GM23338 (cell line): ENCODE results near the gene FLNA. TPM values are rescaled to one million over a fixed set of nuclear protein-coding genes. Genes with fewer than 3 reads are reported as not detected.

ENCODE experiments used
- ATAC-seq: fragments of 200-7000 bp; cut with Tn5 transposase; 3 replicates; pipeline ENCODE4 v1.9.1; 2020
- DNase-seq: peaks from one replicate; pipeline ENCODE4 v3.0.0-alpha.2; 2015; ENCODE audit warnings: low spot score
- H2AFZ ChIP-seq: fragments of 200-600 bp; sonication (generic); 2 replicates; pipeline ENCODE4 v1.8.0; 2016; ENCODE audit warnings: antibody characterized with exemption, mild to moderate bottlenecking, moderate library complexity
- H3F3A ChIP-seq: fragments of 200-600 bp; sonication (generic); replicated peaks from 2 replicates; pipeline ENCODE4 v1.8.0; 2017; ENCODE audit warnings: antibody characterized with exemption, mixed run types, low read depth
- H3K27ac ChIP-seq: fragments of 200-600 bp; sonication (generic); 2 replicates; pipeline ENCODE4 v1.6.1; 2016; ENCODE audit warnings: low read depth
- H3K27me3 ChIP-seq: fragments of 200-600 bp; sonication (generic); 2 replicates; pipeline ENCODE4 v1.8.0; 2016; ENCODE audit warnings: mild to moderate bottlenecking, mixed run types, moderate library complexity; ENCODE audit not compliant: insufficient read depth
- H3K36me3 ChIP-seq: fragments of 200-600 bp; sonication (generic); 2 replicates; pipeline ENCODE4 v1.8.0; 2016; ENCODE audit warnings: mild to moderate bottlenecking; ENCODE audit not compliant: insufficient read depth
- H3K4me1 ChIP-seq: fragments of 200-600 bp; sonication (generic); 2 replicates; pipeline ENCODE4 v1.8.0; 2016; ENCODE audit warnings: mild to moderate bottlenecking, moderate library complexity; ENCODE audit not compliant: insufficient read depth
- H3K4me2 ChIP-seq: fragments of 200-600 bp; sonication (generic); 2 replicates; pipeline ENCODE4 v1.7.1; 2017; ENCODE audit warnings: mixed run types
- H3K4me3 ChIP-seq: fragments of 200-600 bp; sonication (generic); 2 replicates; pipeline ENCODE4 v1.6.1; 2016; ENCODE audit warnings: mixed run types
- H3K79me2 ChIP-seq: fragments of 200-600 bp; sonication (generic); replicated peaks from 2 replicates; pipeline ENCODE4 v1.8.0; 2017; ENCODE audit warnings: mild to moderate bottlenecking; ENCODE audit not compliant: insufficient read depth
- H3K9me2 ChIP-seq: fragments of 200-600 bp; sonication (generic); 2 replicates; pipeline ENCODE4 v1.8.0; 2017; ENCODE audit not compliant: insufficient read depth
- H4K20me1 ChIP-seq: fragments of 200-600 bp; sonication (generic); replicated peaks from 2 replicates; pipeline ENCODE4 v1.8.0; 2017; ENCODE audit warnings: mild to moderate bottlenecking; ENCODE audit not compliant: insufficient read depth
- H3K27ac Mint-ChIP-seq: 2 replicates; pipeline ENCODE4 v1.8.0; 2020; ENCODE audit warnings: inconsistent platforms, mild to moderate bottlenecking, moderate library complexity, mixed read lengths
- H3K27me3 Mint-ChIP-seq: 3 replicates; pipeline ENCODE4 v1.8.0; 2022; ENCODE audit warnings: low read depth, mild to moderate bottlenecking, moderate library complexity, mixed read lengths, inconsistent platforms; ENCODE audit not compliant: insufficient read depth, poor library complexity
- H3K36me3 Mint-ChIP-seq: 3 replicates; pipeline ENCODE4 v1.8.0; 2021; ENCODE audit warnings: low read depth, mild to moderate bottlenecking, inconsistent platforms, moderate library complexity, mixed read lengths
- H3K4me1 Mint-ChIP-seq: 3 replicates; pipeline ENCODE4 v1.8.0; 2020; ENCODE audit warnings: mild to moderate bottlenecking, inconsistent platforms, mixed read lengths
- H3K4me3 Mint-ChIP-seq: 3 replicates; pipeline ENCODE4 v1.8.0; 2021; ENCODE audit warnings: moderate library complexity, mild to moderate bottlenecking, inconsistent platforms, mixed read lengths
- H3K9me3 Mint-ChIP-seq: 3 replicates; pipeline ENCODE4 v1.8.0; 2020; ENCODE audit warnings: moderate library complexity, mild to moderate bottlenecking, inconsistent platforms, mixed read lengths
- CREB1 ChIP-seq: fragments of 250-450 bp; sonication (Bioruptor Pico); IDR thresholded peaks from 2 replicates; pipeline ENCODE4 v1.5.0; 2020; ENCODE audit warnings: low read depth, mild to moderate bottlenecking, moderate library complexity
- CTCF ChIP-seq, 2 experiments: fragments of 200-600 bp in 1 of 2; sonication (generic) in 1 of 2; conservative IDR thresholded peaks; 2 replicates each; pipeline versions ENCODE4 v1.5.1 to v1.6.1; 2016 to 2017; ENCODE audit warnings: antibody characterized with exemption in 2 of 2, low read depth in 2 of 2, mild to moderate bottlenecking in 2 of 2, moderate library complexity in 1 of 2
- ETS1 ChIP-seq: IDR thresholded peaks from 2 replicates; pipeline ENCODE4 v1.6.1; 2016; ENCODE audit warnings: antibody characterized with exemption
- EZH2 ChIP-seq: fragments of 200-600 bp; sonication (generic); IDR thresholded peaks from one replicate; pipeline ENCODE4 v1.8.0; 2017; ENCODE audit warnings: antibody characterized with exemption, mild to moderate bottlenecking, low read depth; ENCODE audit not compliant: unreplicated experiment
- EZH2phosphoT487 ChIP-seq: fragments of 200-600 bp; sonication (generic); IDR thresholded peaks from one replicate; pipeline ENCODE4 v1.8.1; 2018; ENCODE audit warnings: antibody characterized with exemption; ENCODE audit not compliant: unreplicated experiment
- JUNB ChIP-seq: IDR thresholded peaks from one replicate; pipeline ENCODE4 v1.6.1; 2016; ENCODE audit warnings: antibody characterized with exemption; ENCODE audit not compliant: unreplicated experiment
- NANOG ChIP-seq: IDR thresholded peaks from 2 replicates; pipeline ENCODE4 v1.6.1; 2016; ENCODE audit warnings: antibody characterized with exemption, borderline replicate concordance
- REST ChIP-seq: IDR thresholded peaks from one replicate; pipeline ENCODE4 v1.6.1; 2018; ENCODE audit warnings: antibody characterized with exemption; ENCODE audit not compliant: unreplicated experiment
- ZNF331 ChIP-seq: fragments of 250-450 bp; sonication (Bioruptor Pico); IDR thresholded peaks from 2 replicates; pipeline ENCODE4 v1.5.0; 2020; ENCODE audit warnings: low read depth, mild to moderate bottlenecking, moderate library complexity
- polyA plus RNA-seq: library from polyadenylated mRNA; unstranded; fragments of >200 nt; fragmentation: Nextera tagmentation; extraction: Ambion mirVana; gene quantifications from 2 replicates; pipeline ENCODE4 v1.2.1, GENCODE V29; 2016
- total RNA-seq: library from RNA; depleted of rRNA; stranded (reverse); fragments of >200 nt; shearing (Covaris generic); gene quantifications from 2 replicates; pipeline ENCODE4 v1.2.3, GENCODE V29; 2014

Gene FLNA
- total and polyA plus RNA-seq, 2 experiments from 2014 or later: 579 to 1,445 TPM

DNA sequence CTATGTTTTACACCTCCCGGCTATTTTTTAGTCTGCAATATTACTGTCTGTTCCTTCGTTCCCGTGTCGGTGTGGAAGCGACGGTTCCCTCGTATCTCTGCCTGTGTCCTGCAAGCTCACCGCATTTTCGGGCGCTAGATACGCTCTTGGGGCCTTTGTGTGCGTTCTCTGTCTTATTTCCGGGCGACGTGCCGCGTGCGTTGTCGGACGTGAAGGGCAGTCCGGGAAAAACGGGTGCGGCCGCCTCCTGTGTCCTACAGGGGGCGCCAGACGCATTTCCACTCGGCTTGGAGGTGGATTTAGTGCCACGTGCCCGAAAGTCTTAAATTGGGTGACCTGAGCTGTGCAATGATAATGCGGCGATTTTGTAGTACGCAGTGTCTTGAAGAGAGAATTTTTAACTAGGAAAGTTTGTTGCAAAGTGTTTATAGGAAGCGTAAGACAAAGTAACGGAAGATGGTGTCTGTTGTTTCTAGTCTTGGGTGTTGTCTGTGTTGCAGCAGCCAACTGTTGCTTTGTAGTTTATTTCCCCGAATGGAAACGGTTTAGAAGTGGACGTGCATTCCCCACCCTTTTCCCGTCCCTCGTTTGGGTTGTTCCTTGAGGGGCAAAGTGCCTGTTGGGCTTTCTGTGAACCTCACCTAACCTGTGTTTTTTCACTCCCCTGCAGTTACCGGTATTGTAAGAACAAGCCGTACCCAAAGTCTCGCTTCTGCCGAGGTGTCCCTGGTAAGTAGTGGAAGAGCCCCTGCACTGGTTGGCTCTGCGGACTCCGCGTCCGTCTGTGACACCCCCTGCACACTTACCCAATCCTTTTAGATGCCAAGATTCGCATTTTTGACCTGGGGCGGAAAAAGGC, 24.5 kb upstream of the FLNA start:
- Mint-ChIP-seq H3K36me3 (peaks cover 36% of the 10 kb centered on the region), H3K27ac (peak overlapping the region; percentile 100), H3K4me1 (peaks cover 13% of the 10 kb centered on the region; the same call in 2 of the 3 replicates), H3K4me3 (peak overlapping the region; percentile 100), H3K9me3 (peaks cover 9% of the 10 kb centered on the region; the same call in 1 of the 3 replicates), H3K27me3 (peaks cover 40% of the 10 kb centered on the region)
- Histone ChIP-seq H3K4me3 (peak overlapping the region; percentile 85), H3K9me2 (no peaks in the 10 kb centered on the region), H3K4me2 (peak overlapping the region; percentile 90), H2AFZ (no peak overlapping the region), H3K79me2 (peaks cover 17% of the 10 kb centered on the region), H4K20me1 (no peaks in the 10 kb centered on the region), H3K27ac (peak overlapping the region; percentile 92), H3K27me3 (no peaks in the 10 kb centered on the region), H3F3A (peaks cover 21% of the 10 kb centered on the region), H3K4me1 (peaks cover 6% of the 10 kb centered on the region; the same call in 1 of the 2 replicates), H3K36me3 (peaks cover 4% of the 10 kb centered on the region; the same call in 1 of the 2 replicates)
- TF ChIP-seq EZH2phosphoT487: no peak
- peak; percentile 64 to 65 for TF ChIP-seq CTCF (conservative IDR thresholded peaks at IDR 0.05; ENCODE audit: low read depth in 2 of 2)
- TF ChIP-seq REST: no peak
- ATAC-seq: peak; percentile 4; the same call in 2 of the 3 replicates
- peak; percentile 61 for DNase-seq

- Mint-ChIP-seq H3K27me3 (peaks cover 33% of the 10 kb centered on the region), H3K9me3 (peaks cover 9% of the 10 kb centered on the region; the same call in 1 of the 3 replicates), H3K36me3 (peaks cover 36% of the 10 kb centered on the region), H3K4me3 (peak within 1 kb of the TSS; percentile 100), H3K27ac (peak within 1 kb of the TSS; percentile 100), H3K4me1 (peaks cover 13% of the 10 kb centered on the region; the same call in 2 of the 3 replicates)
- no peak within 1 kb of the TSS for H2AFZ ChIP-seq
- H3K4me1 ChIP-seq: peaks cover 6% of the 10 kb centered on the region; the same call in 1 of the 2 replicates
- peaks cover 17% of the 10 kb centered on the region for H3K79me2 ChIP-seq
- DNase-seq: peak; percentile 89
- H3K27ac ChIP-seq: peak within 1 kb of the TSS; percentile 96
- H3K27me3 ChIP-seq: no peaks in the 10 kb centered on the region
- peak; percentile 59 for ATAC-seq
- no peaks in the 10 kb centered on the region for H4K20me1 ChIP-seq
- peak within 1 kb of the TSS; percentile 90 for H3K4me2 ChIP-seq
- peaks cover 21% of the 10 kb centered on the region for H3F3A ChIP-seq
- no peaks in the 10 kb centered on the region for H3K9me2 ChIP-seq
- H3K4me3 ChIP-seq: peak within 1 kb of the TSS; percentile 85
- peaks cover 4% of the 10 kb centered on the region; the same call in 1 of the 2 replicates for H3K36me3 ChIP-seq
- TF ChIP-seq EZH2: no peak
- TF ChIP-seq ETS1: peak; percentile 37; the same call in 1 of the 2 replicates
- no peak for TF ChIP-seq JUNB
- TF ChIP-seq REST: no peak
- no peak for TF ChIP-seq ZNF331 (CRISPR knock-in tag)
- peak; percentile 90 for TF ChIP-seq CREB1 (CRISPR knock-in tag)
- no peak for TF ChIP-seq NANOG
- no peak for TF ChIP-seq EZH2phosphoT487
These were observed 23.6 kb upstream of the FLNA start, which contains the start of gene RPL10 for GRCh38 chrX:154397888-154398667. Gene RPL10, plus strand, starts transcription at chrX:154398377. Its CDS starts 143 bp downstream, at chrX:154398520.
